ENCODE results near the gene SVOP. TPM values are rescaled to one million over a fixed set of nuclear protein-coding genes. Genes with fewer than 3 reads are reported as not detected.

SVOP gene
- total and polyA plus RNA-seq, 2 of the 4 experiments (the other 2 are of a cell fraction) = not detected

- no peak for DNase-seq
- Histone ChIP-seq H3K9ac (ENCODE audit: low read depth, low read length) (no peak overlapping the region), H2AK9ac (replicated peaks; ENCODE audit: low read depth, low read length, poor library complexity) (no peak overlapping the region), H2BK20ac (ENCODE audit: low read depth, low read length) (no peak overlapping the region), H3K27me3 (ENCODE audit: control insufficient read depth, insufficient read depth, low read length) (no peaks in the 10 kb centered on the region), H3K4me2 (ENCODE audit: low read depth, low read length) (no peak overlapping the region), H4K91ac (ENCODE audit: insufficient read depth, low read depth, low read length) (no peak overlapping the region), H3K4me3 (ENCODE audit: insufficient read depth, low read depth, low read length) (no peak overlapping the region), H2BK120ac (ENCODE audit: low read depth, low read length) (no peak overlapping the region), H2AK5ac (ENCODE audit: low read depth, low read length) (no peak overlapping the region), H3K23ac (ENCODE audit: low read depth, low read length) (no peak overlapping the region), H3K79me1 (ENCODE audit: low read depth in 1 of 2, low read length in 2 of 2) (no peaks in the 10 kb centered on the region), H3K9me1 (ENCODE audit: insufficient read depth, low read length) (no peaks in the 10 kb centered on the region), H3K27ac (ENCODE audit: insufficient read depth, low read length) (no peak overlapping the region), H4K20me1 (ENCODE audit: insufficient read depth, low read length) (no peaks in the 10 kb centered on the region), H2BK15ac (ENCODE audit: low read depth, low read length) (no peak overlapping the region), H3K4me1 (ENCODE audit: control insufficient read depth, insufficient read depth, low read length) (no peaks in the 10 kb centered on the region), H3K14ac (replicated peaks; ENCODE audit: low read depth, low read length) (no peak overlapping the region), H2AFZ (replicated peaks; ENCODE audit: low read length, poor library complexity) (no peak overlapping the region), H3K9me3 (ENCODE audit: control insufficient read depth, insufficient read depth, low read length) (no peaks in the 10 kb centered on the region), H4K5ac (ENCODE audit: low read depth, low read length) (no peak overlapping the region), H3K36me3 (ENCODE audit: control insufficient read depth, insufficient read depth, low read length) (no peaks in the 10 kb centered on the region), H2BK5ac (ENCODE audit: low read depth, low read length, poor library complexity, severe bottlenecking) (no peak overlapping the region), H4K8ac (ENCODE audit: low read depth in 2 of 2, low read length in 2 of 2) (no peak overlapping the region), H3K56ac (ENCODE audit: extremely low read depth, insufficient read depth, low read length) (no peak overlapping the region), H3K18ac (ENCODE audit: low read depth, low read length) (no peak overlapping the region), H3K4ac (ENCODE audit: low read depth, low read length) (no peak overlapping the region)
- in situ Hi-C loops (cut with MboI; ENCODE audit: low sequenced_read_pairs) (no loop called here), dilution Hi-C loops (cut with HindIII; ENCODE audit: low sequenced_read_pairs, unreplicated experiment) (no loop called here), intact Hi-C loops (cut with micrococcal nuclease) (no loop called here)
- CTCF ChIA-PET = no interaction called here
- POLR2A ChIA-PET (ENCODE audit: unreplicated experiment) = no interaction called here
- ATAC-seq (ENCODE audit: low read depth) = no peak
- TF ChIP-seq MXI1 (IDR thresholded peaks at IDR 0.05; ENCODE audit: borderline replicate concordance, low read depth, low read length) = no peak
- no peak for TF ChIP-seq RFX5 (IDR thresholded peaks at IDR 0.05; ENCODE audit: low read depth, low read length)
- no peak for TF ChIP-seq POLR2A (IDR thresholded peaks at IDR 0.05; ENCODE audit: low read depth, low read length)
- TF ChIP-seq RCOR1 (IDR thresholded peaks at IDR 0.05; ENCODE audit: insufficient replicate concordance, low read length) = no peak
- TF ChIP-seq CTCF (conservative IDR thresholded peaks at IDR 0.05; ENCODE audit: low read depth, low read length) = no peak
- TF ChIP-seq FOS (IDR thresholded peaks at IDR 0.05; ENCODE audit: low read depth, low read length) = no peak
- TF ChIP-seq SMC3 (IDR thresholded peaks at IDR 0.05; ENCODE audit: low read depth, low read length) = no peak
- TF ChIP-seq, protein P1, sequence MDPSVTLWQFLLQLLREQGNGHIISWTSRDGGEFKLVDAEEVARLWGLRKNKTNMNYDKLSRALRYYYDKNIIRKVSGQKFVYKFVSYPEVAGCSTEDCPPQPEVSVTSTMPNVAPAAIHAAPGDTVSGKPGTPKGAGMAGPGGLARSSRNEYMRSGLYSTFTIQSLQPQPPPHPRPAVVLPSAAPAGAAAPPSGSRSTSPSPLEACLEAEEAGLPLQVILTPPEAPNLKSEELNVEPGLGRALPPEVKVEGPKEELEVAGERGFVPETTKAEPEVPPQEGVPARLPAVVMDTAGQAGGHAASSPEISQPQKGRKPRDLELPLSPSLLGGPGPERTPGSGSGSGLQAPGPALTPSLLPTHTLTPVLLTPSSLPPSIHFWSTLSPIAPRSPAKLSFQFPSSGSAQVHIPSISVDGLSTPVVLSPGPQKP (IDR thresholded peaks at IDR 0.05; ENCODE audit: borderline replicate concordance, low read depth, low read length) = no peak
- TF ChIP-seq CHD1 (IDR thresholded peaks at IDR 0.05; ENCODE audit: low read depth, low read length) = no peak
- TF ChIP-seq, protein P2, sequence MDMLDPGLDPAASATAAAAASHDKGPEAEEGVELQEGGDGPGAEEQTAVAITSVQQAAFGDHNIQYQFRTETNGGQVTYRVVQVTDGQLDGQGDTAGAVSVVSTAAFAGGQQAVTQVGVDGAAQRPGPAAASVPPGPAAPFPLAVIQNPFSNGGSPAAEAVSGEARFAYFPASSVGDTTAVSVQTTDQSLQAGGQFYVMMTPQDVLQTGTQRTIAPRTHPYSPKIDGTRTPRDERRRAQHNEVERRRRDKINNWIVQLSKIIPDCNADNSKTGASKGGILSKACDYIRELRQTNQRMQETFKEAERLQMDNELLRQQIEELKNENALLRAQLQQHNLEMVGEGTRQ (IDR thresholded peaks at IDR 0.05; ENCODE audit: low read depth, low read length) = no peak
- no peak for TF ChIP-seq NFE2L2 (IDR thresholded peaks at IDR 0.05; ENCODE audit: low read depth, low read length)
- no peak for TF ChIP-seq RAD21 (IDR thresholded peaks at IDR 0.05; ENCODE audit: low read length)
- no peak for TF ChIP-seq MAFK (IDR thresholded peaks at IDR 0.05; ENCODE audit: low read depth, low read length)
- no peak for TF ChIP-seq BHLHE40 (IDR thresholded peaks at IDR 0.05; ENCODE audit: low read depth, low read length)
- BruUV-seq (replicated peaks) = no TSS peak
- WGBS, 2 experiments (ENCODE audit: extremely low coverage in 2 of 2, insufficient read length in 1 of 2) = 75% methylated on average over 2 of the region's 6 CpGs; no CpG with 5 or more reads in 1 of the 2 experiments
These were observed 3.9 kb downstream of the SVOP start for GRCh38 chr12:109016978-109017377.
